Effector CD8-positive, alpha-beta T cell (primary cell): Measurements from ENCODE around the gene ARHGAP20.

Experiments
- DNase-seq: peaks from one replicate; lab custom pipeline; 2025; lab: John Stamatoyannopoulos, UW

Gene ARHGAP20

DNA sequence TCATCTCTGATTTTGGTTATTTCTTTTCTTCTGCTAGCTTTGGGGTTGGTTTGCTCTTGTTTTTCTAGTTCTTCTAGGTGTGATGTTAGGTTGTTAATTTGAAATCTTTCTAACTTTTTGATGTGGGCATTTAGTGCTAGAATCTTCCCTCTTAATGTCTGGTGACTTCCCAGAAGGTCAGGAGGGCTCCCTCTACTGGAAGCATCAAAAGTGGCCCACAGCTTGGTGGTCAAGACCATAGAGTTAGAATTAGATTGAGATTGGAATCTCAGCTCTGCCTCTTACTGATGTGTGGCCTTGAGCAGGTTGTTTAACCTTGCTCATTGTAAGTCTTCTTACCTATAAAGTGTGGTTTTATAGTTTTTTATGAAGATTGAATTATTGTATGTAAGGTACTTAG lies 183.2 kb downstream of the ARHGAP20 start:
- no peak for DNase-seq

- DNase-seq, result no peak
Measured at GRCh38 chr11:110527146-110527545, 185.1 kb downstream of the ARHGAP20 start.
